SK-N-SH (cell line): Measurements from ENCODE around the gene DMRT1. TPM values are rescaled to one million over a fixed set of nuclear protein-coding genes. Genes with fewer than 3 reads are reported as not detected.
A peak's percentile ranks its signal among the peaks of the same experiment; 100 is the strongest.
"Not testable (repeated sequence)": the region's sequence is repeated elsewhere in the genome, so short reads cannot be mapped to it uniquely, and the experiment has no call there.

Source experiments
- CTCF ChIA-PET: fragments of 300-600, 350-600 bp; formaldehyde crosslinking; extraction: SDS; loops from one replicate; lab custom pipeline; 2021; lab: Yijun Ruan, JAX
- POLR2A ChIA-PET: fragments of 350-600 bp; sonication (Branson Sonifier 250); formaldehyde crosslinking; extraction: SDS; loops from one replicate; lab custom pipeline; 2020; ENCODE audit warnings: antibody characterized with exemption, inconsistent platforms; lab: Yijun Ruan, JAX
- DNase-seq: peaks from one replicate; pipeline ENCODE4 v3.0.0; 2012
- H2AFZ ChIP-seq: fragments of 200-600 bp; sonication (generic); 2 replicates; pipeline ENCODE4 v1.8.1; 2016; ENCODE audit warnings: antibody characterized with exemption, mild to moderate bottlenecking, low read depth
- H3F3A ChIP-seq: fragments of 200-600 bp; sonication (generic); replicated peaks from 2 replicates; pipeline ENCODE3; 2016; ENCODE audit warnings: antibody characterized with exemption, mild to moderate bottlenecking; ENCODE audit not compliant: insufficient read depth
- H3K27ac ChIP-seq, 2 experiments: fragments of 200-500 bp in 1 of 2; fragments of 200-600 bp in 1 of 2; sonication (Bioruptor generic) in 1 of 2; sonication (generic), shearing (Covaris generic) in 1 of 2; 2 replicates each; pipeline versions ENCODE4 v1.5.1 to v1.6.1; 2014 to 2016; ENCODE audit warnings: low read depth in 2 of 2, inconsistent platforms in 1 of 2, low read length in 1 of 2, mild to moderate bottlenecking in 1 of 2, mixed read lengths in 1 of 2
- H3K27me3 ChIP-seq: fragments of 200-600 bp; sonication (generic), shearing (Covaris generic); 2 replicates; pipeline ENCODE4 v1.6.1; 2016; ENCODE audit warnings: mixed run types; ENCODE audit not compliant: insufficient read depth
- H3K36me3 ChIP-seq, 2 experiments: fragments of 200-500 bp in 1 of 2; fragments of 200-600 bp in 1 of 2; sonication (Bioruptor generic) in 1 of 2; sonication (generic) in 1 of 2; replicated peaks in 1 of 2; 2 replicates each; pipeline versions ENCODE3 to v1.5.1; 2014 to 2016; ENCODE audit warnings: low read length in 1 of 2, mild to moderate bottlenecking in 1 of 2; ENCODE audit not compliant: insufficient read depth in 2 of 2, control insufficient read depth in 1 of 2
- H3K4me1 ChIP-seq, 2 experiments: fragments of 200-500 bp in 1 of 2; fragments of 200-600 bp in 1 of 2; sonication (Bioruptor generic) in 1 of 2; sonication (generic), shearing (Covaris generic) in 1 of 2; 2 replicates each; pipeline versions ENCODE4 v1.5.1 to v1.6.1; 2014 to 2016; ENCODE audit warnings: low read depth in 1 of 2, low read length in 1 of 2, mixed run types in 1 of 2; ENCODE audit not compliant: insufficient read depth in 2 of 2, control insufficient read depth in 1 of 2
- H3K4me2 ChIP-seq: fragments of 200-600 bp; sonication (generic), shearing (Covaris generic); 2 replicates; pipeline ENCODE4 v1.6.1; 2017; ENCODE audit warnings: mixed run types
- H3K4me3 ChIP-seq, 2 experiments: fragments of 200-500 bp in 1 of 2; fragments of 200-600 bp in 1 of 2; sonication (Bioruptor generic) in 1 of 2; sonication (generic), shearing (Covaris generic) in 1 of 2; 2 replicates each; pipeline versions ENCODE4 v1.5.1 to v1.8.1; 2014 to 2016; ENCODE audit warnings: low read depth in 2 of 2, inconsistent platforms in 1 of 2, low read length in 1 of 2, mild to moderate bottlenecking in 1 of 2, mixed read lengths in 1 of 2, moderate library complexity in 1 of 2
- H3K79me2 ChIP-seq: fragments of 200-600 bp; sonication (generic); 2 replicates; pipeline ENCODE4 v1.8.1; 2017; ENCODE audit warnings: mild to moderate bottlenecking; ENCODE audit not compliant: insufficient read depth
- H3K9ac ChIP-seq: fragments of 200-600 bp; sonication (generic); 2 replicates; pipeline ENCODE4 v1.6.1; 2017; ENCODE audit warnings: mixed run types
- H3K9me2 ChIP-seq: fragments of 200-600 bp; sonication (generic); 2 replicates; pipeline ENCODE4 v1.6.1; 2017; ENCODE audit warnings: mixed run types
- H3K9me3 ChIP-seq: fragments of 200-600 bp; sonication (generic); 2 replicates; pipeline ENCODE4 v1.6.1; 2017; ENCODE audit warnings: mixed run types, mild to moderate bottlenecking, moderate library complexity
- H4K20me1 ChIP-seq: fragments of 200-600 bp; sonication (generic); 2 replicates; pipeline ENCODE4 v1.6.1; 2017; ENCODE audit warnings: mild to moderate bottlenecking, mixed run types; ENCODE audit not compliant: insufficient read depth
- CTCF ChIP-seq: fragments of 200-600 bp; sonication (generic); IDR thresholded peaks from 2 replicates; pipeline ENCODE4 v1.6.1; 2017; ENCODE audit warnings: antibody characterized with exemption, mild to moderate bottlenecking, moderate library complexity
- ELF1 ChIP-seq: IDR thresholded peaks from 2 replicates; pipeline ENCODE4 v1.4.0; 2012
- FOXJ3 ChIP-seq: sonication (generic); formaldehyde crosslinking; IDR thresholded peaks from 2 replicates; pipeline ENCODE4 v1.5.1; 2020; ENCODE audit warnings: mild to moderate bottlenecking, missing genetic modification reagents
- IRF3 ChIP-seq: fragments of 150-350 bp; IDR thresholded peaks from 2 replicates; pipeline ENCODE4 v1.6.1; 2016; ENCODE audit warnings: mild to moderate bottlenecking, low read depth, low read length
- JUND ChIP-seq: IDR thresholded peaks from 2 replicates; pipeline ENCODE4 v1.4.0; 2012
- MEF2A ChIP-seq: IDR thresholded peaks from 2 replicates; pipeline ENCODE4 v1.4.0; 2012; ENCODE audit warnings: low read depth, borderline replicate concordance
- NFIC ChIP-seq: IDR thresholded peaks from 2 replicates; pipeline ENCODE4 v1.4.0; 2012; ENCODE audit warnings: borderline replicate concordance
- POLR2AphosphoS5 ChIP-seq: IDR thresholded peaks from 2 replicates; pipeline ENCODE4 v1.6.1; 2012; ENCODE audit warnings: low read depth, low read length
- RCOR1 ChIP-seq: fragments of 150-350 bp; IDR thresholded peaks from 2 replicates; pipeline ENCODE4 v1.6.1; 2017; ENCODE audit warnings: antibody characterized with exemption, low read length
- RFX5 ChIP-seq: IDR thresholded peaks from 2 replicates; pipeline ENCODE4 v1.6.1; 2012; ENCODE audit warnings: mild to moderate bottlenecking, improper control_type of control experiment, low read length
- YY1 ChIP-seq: IDR thresholded peaks from 2 replicates; pipeline ENCODE4 v1.4.0; 2012; ENCODE audit warnings: low read depth, mild to moderate bottlenecking
- whole genome bisulfite sequencing: methylation state at CpG from one replicate; pipeline ENCODE4 v1.1.6; 2017; ENCODE audit warnings: low lambda C conversion rate; 5-methylcytosine and 5-hydroxymethylcytosine counted together
- polyA plus RNA-seq, 3 experiments: library from polyadenylated mRNA; depleted of rRNA; stranded (reverse); fragments of >200 nt; gene quantifications; 2 replicates each; pipeline ENCODE4 v1.2.3, GENCODE V29; 2012

Gene DMRT1
- polyA plus RNA-seq, 1 of the 3 experiments (the other 2 are of a cell fraction): not detected

DNA sequence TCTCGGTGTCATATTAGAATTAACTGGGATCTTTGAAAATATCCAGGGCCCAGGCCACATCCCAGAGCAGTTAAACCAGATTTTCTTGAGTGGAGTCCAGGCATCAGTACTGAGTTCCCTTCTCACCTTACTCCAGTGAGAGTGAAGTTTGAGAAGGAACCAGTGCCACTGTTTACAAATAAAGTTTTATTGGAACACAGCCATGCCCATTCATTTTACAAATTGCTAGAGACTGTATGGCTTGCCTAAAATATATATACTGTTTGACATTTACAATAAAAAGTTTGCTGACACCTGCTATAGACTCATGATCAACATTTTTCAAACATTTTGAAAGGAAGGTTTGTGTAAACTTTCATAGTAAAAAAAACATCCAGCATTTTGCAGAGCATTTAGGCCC, 71.3 kb downstream of the DMRT1 start:
- H3F3A ChIP-seq: no peaks in the 10 kb centered on the region
- WGBS: 0% methylated on average over 1 of the region's 1 CpG
- H3K36me3 ChIP-seq: no peaks in the 10 kb centered on the region
- no peaks in the 10 kb centered on the region for H3K79me2 ChIP-seq
- H3K27me3 ChIP-seq: peaks cover 55% of the 10 kb centered on the region; the same call in 1 of the 2 replicates
- no peaks in the 10 kb centered on the region for H3K9me2 ChIP-seq
- ChIA-PET CTCF (interaction anchor here (1.0 kb wide), 1 partner anchor 15 kb away, joined by 3 read pairs; no protein-coding TSS in a partner anchor), POLR2A (no interaction called here)
- 0 out of 2 replicates have a peak overlapping the region, but pooled peaks have one; percentile 29 for H2AFZ ChIP-seq
- H3K9me3 ChIP-seq: no peaks in the 10 kb centered on the region
- H4K20me1 ChIP-seq: no peaks in the 10 kb centered on the region
- H3K4me2 ChIP-seq: no peak overlapping the region
- H3K4me3 ChIP-seq: no peak overlapping the region
- DNase-seq: no peak
- TF ChIP-seq RFX5: no peak
- no peak for TF ChIP-seq POLR2AphosphoS5
- TF ChIP-seq NFIC: no peak
- no peak for TF ChIP-seq CTCF
- no peak for TF ChIP-seq IRF3
- H3K27ac ChIP-seq: no peak overlapping the region
- H3K9ac ChIP-seq: no peak overlapping the region
- H3K4me1 ChIP-seq: no peaks in the 10 kb centered on the region

DNA sequence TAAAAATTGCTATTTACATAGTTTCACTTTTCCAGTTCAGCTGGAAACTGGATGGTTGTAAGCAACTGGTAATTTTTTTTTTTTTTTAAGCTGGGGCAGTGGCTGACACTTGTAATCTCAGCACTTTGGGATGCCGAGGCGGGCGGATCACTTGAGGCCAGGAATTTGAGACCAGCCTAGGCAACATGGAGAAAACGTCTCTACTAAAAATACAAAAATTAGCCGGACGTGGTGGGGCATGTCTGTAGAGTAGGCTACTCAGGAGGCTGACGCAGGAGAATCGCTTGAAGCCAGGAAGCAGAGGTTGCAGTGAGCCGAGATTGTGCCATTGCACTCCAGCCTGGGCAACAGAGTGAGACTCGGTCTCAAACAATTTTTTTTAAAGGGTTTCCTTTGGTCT, 72.0 kb downstream of the DMRT1 start:
- H3K27ac ChIP-seq, H4K20me1 ChIP-seq, H3K4me2 ChIP-seq, H3K4me1 ChIP-seq, H3K79me2 ChIP-seq, H3K9me3 ChIP-seq, H3K9ac ChIP-seq, H3K4me3 ChIP-seq, H3K36me3 ChIP-seq, H3F3A ChIP-seq, H2AFZ ChIP-seq, DNase-seq, H3K9me2 ChIP-seq, POLR2A ChIA-PET: not testable (repeated sequence)
- CTCF ChIA-PET: interaction anchor here (2.1 kb wide), 1 partner anchor 16 kb away, joined by 4 read pairs; no protein-coding TSS in a partner anchor
- H3K27me3 ChIP-seq: peaks cover 54% of the 10 kb centered on the region; the same call in 1 of the 2 replicates
- 7% methylated on average over 10 of the region's 10 CpGs for WGBS

DNA sequence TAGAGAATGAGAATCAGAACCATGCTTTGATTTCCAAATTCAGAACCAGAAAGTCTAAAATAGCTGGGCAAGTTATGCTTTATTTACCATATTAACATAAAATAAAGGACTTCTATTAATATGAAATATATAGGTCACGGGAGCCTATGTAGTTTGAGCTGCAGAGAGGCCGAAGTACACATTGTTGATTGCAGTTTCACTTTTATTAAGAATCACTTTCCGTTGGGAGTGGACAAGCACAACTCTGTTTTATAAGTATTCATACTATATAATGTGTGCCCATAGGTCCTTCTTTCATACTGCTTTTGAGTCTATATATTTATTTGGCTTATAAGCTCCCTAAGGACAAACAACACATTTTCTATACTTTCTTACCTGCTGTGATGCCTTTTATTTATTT, 76.2 kb downstream of the DMRT1 start:
- peak overlapping the region in 1 of 2 experiments; percentile 9; a peak in 1 of 4 replicates for H3K4me3 ChIP-seq
- CTCF ChIA-PET: interaction anchor here (1.4 to 3.0 kb wide), 2 partner anchors 10 to 24 kb away, joined by 3 to 19 read pairs; no protein-coding TSS in a partner anchor

More for the DNA sequence above, 76.2 kb downstream of the DMRT1 start:
- no peaks in the 10 kb centered on the region for H3K79me2 ChIP-seq
- H3K4me2 ChIP-seq: peak overlapping the region; percentile 18; the same call in 1 of the 2 replicates
- H4K20me1 ChIP-seq: no peaks in the 10 kb centered on the region
- no peaks in the 10 kb centered on the region for H3K4me1 ChIP-seq
- H3K9ac ChIP-seq: no peak overlapping the region
- no peak for DNase-seq
- peak overlapping the region; percentile 21; the same call in 1 of the 2 replicates for H2AFZ ChIP-seq
- no peaks in the 10 kb centered on the region for H3K36me3 ChIP-seq
- no peak overlapping the region for H3K27ac ChIP-seq
- H3K27me3 ChIP-seq: peaks cover 31% of the 10 kb centered on the region; the same call in 1 of the 2 replicates
- 1% methylated on average over 3 of the region's 3 CpGs for WGBS
- H3K9me2 ChIP-seq: no peaks in the 10 kb centered on the region
- H3K9me3 ChIP-seq: no peaks in the 10 kb centered on the region
- POLR2A ChIA-PET: no interaction called here
- TF ChIP-seq YY1 (no peak), FOXJ3 (no peak), MEF2A (no peak), RCOR1 (no peak), JUND (no peak), ELF1 (no peak)
- no peaks in the 10 kb centered on the region for H3F3A ChIP-seq
